IMR-90 (cell line): Measurements from ENCODE around the gene CPNE4. TPM values are rescaled to one million over a fixed set of nuclear protein-coding genes. Genes with fewer than 3 reads are reported as not detected.

ENCODE experiments used
- ATAC-seq: fragments of 200-7000 bp; cut with Tn5 transposase; 2 replicates; pipeline ENCODE4 v1.9.1; 2020; ENCODE audit warnings: low read depth, mild to moderate bottlenecking, moderate library complexity
- BruUV-seq: library from RNA; stranded (reverse); fragments of 400-500 nt; replicated peaks from 2 replicates; lab custom pipeline; 2021; lab: Mats Ljungman, UMichigan
- CTCF ChIA-PET: fragments of 300-600 bp; formaldehyde crosslinking; extraction: SDS; loops from one replicate; lab custom pipeline; 2021; ENCODE audit warnings: antibody characterized with exemption; lab: Yijun Ruan, JAX
- POLR2A ChIA-PET: fragments of 300-600 bp; sonication (Branson Sonifier 250); formaldehyde crosslinking; loops from one replicate; lab custom pipeline; 2022; ENCODE audit warnings: antibody characterized with exemption; ENCODE audit not compliant: unreplicated experiment; lab: Charles Lee
- DNase-seq: peaks from one replicate; pipeline ENCODE4 v3.0.0; 2013
- H2AFZ ChIP-seq: replicated peaks from 2 replicates; pipeline ENCODE3; 2013; ENCODE audit warnings: low read length, mild to moderate bottlenecking; ENCODE audit not compliant: poor library complexity
- H2AK5ac ChIP-seq: 2 replicates; pipeline ENCODE4 v1.6.1; 2013; ENCODE audit warnings: low read depth, low read length, inconsistent platforms
- H2AK9ac ChIP-seq: replicated peaks from 2 replicates; pipeline ENCODE3; 2013; ENCODE audit warnings: mild to moderate bottlenecking, low read depth, low read length, moderate library complexity; ENCODE audit not compliant: poor library complexity
- H2BK120ac ChIP-seq: 2 replicates; pipeline ENCODE4 v1.6.1; 2013; ENCODE audit warnings: low read depth, low read length, inconsistent platforms
- H2BK15ac ChIP-seq: 3 replicates; pipeline ENCODE4 v1.6.1; 2013; ENCODE audit warnings: low read depth, low read length, inconsistent platforms
- H2BK20ac ChIP-seq: 2 replicates; pipeline ENCODE4 v1.6.1; 2013; ENCODE audit warnings: low read depth, mild to moderate bottlenecking, inconsistent platforms, low read length, moderate library complexity
- H2BK5ac ChIP-seq: 2 replicates; pipeline ENCODE4 v1.6.1; 2013; ENCODE audit warnings: mild to moderate bottlenecking, low read depth, low read length, inconsistent platforms; ENCODE audit not compliant: poor library complexity, severe bottlenecking
- H3K14ac ChIP-seq: replicated peaks from 2 replicates; pipeline ENCODE4 v1.6.1; 2013; ENCODE audit warnings: low read depth, low read length, inconsistent platforms
- H3K18ac ChIP-seq: 2 replicates; pipeline ENCODE4 v1.6.1; 2013; ENCODE audit warnings: low read depth, low read length, control low read depth
- H3K23ac ChIP-seq: 2 replicates; pipeline ENCODE4 v1.6.1; 2013; ENCODE audit warnings: low read depth, low read length, inconsistent platforms
- H3K27ac ChIP-seq: 2 replicates; pipeline ENCODE4 v1.5.1; 2013; ENCODE audit warnings: mild to moderate bottlenecking, control low read depth, low read length; ENCODE audit not compliant: insufficient read depth
- H3K27me3 ChIP-seq: 2 replicates; pipeline ENCODE4 v1.6.1; 2013; ENCODE audit warnings: low read length; ENCODE audit not compliant: control insufficient read depth, insufficient read depth
- H3K36me3 ChIP-seq: 2 replicates; pipeline ENCODE4 v1.6.1; 2013; ENCODE audit warnings: low read length, mixed read lengths; ENCODE audit not compliant: control insufficient read depth, insufficient read depth
- H3K4ac ChIP-seq: 2 replicates; pipeline ENCODE4 v1.6.1; 2013; ENCODE audit warnings: low read depth, low read length, inconsistent platforms
- H3K4me1 ChIP-seq: 2 replicates; pipeline ENCODE4 v1.6.1; 2013; ENCODE audit warnings: low read length, mixed read lengths; ENCODE audit not compliant: control insufficient read depth, insufficient read depth
- H3K4me2 ChIP-seq: 2 replicates; pipeline ENCODE4 v1.6.1; 2013; ENCODE audit warnings: low read depth, mild to moderate bottlenecking, control low read depth, low read length, moderate library complexity
- H3K4me3 ChIP-seq: 2 replicates; pipeline ENCODE4 v1.5.1; 2013; ENCODE audit warnings: low read depth, mild to moderate bottlenecking, control low read depth, low read length, moderate library complexity; ENCODE audit not compliant: insufficient read depth
- H3K56ac ChIP-seq: 2 replicates; pipeline ENCODE4 v1.6.1; 2013; ENCODE audit warnings: low read length, inconsistent platforms; ENCODE audit not compliant: insufficient read depth; ENCODE audit errors: extremely low read depth
- H3K79me1 ChIP-seq, 2 experiments: 2 replicates each; pipeline ENCODE4 v1.6.1; 2013; ENCODE audit warnings: low read length in 2 of 2, inconsistent platforms in 1 of 2, low read depth in 1 of 2
- H3K9ac ChIP-seq: 2 replicates; pipeline ENCODE4 v1.6.1; 2013; ENCODE audit warnings: low read depth, low read length, control low read depth
- H3K9me1 ChIP-seq: 2 replicates; pipeline ENCODE4 v1.6.1; 2013; ENCODE audit warnings: low read length, inconsistent platforms; ENCODE audit not compliant: insufficient read depth
- H3K9me3 ChIP-seq: 2 replicates; pipeline ENCODE4 v1.6.1; 2013; ENCODE audit warnings: low read length; ENCODE audit not compliant: control insufficient read depth, insufficient read depth
- H4K20me1 ChIP-seq: 2 replicates; pipeline ENCODE4 v1.6.1; 2013; ENCODE audit warnings: low read length, inconsistent platforms; ENCODE audit not compliant: insufficient read depth
- H4K5ac ChIP-seq: 2 replicates; pipeline ENCODE4 v1.6.1; 2013; ENCODE audit warnings: mild to moderate bottlenecking, low read depth, low read length, control low read depth
- H4K8ac ChIP-seq, 2 experiments: 2 replicates each; pipeline ENCODE4 v1.6.1; 2013; ENCODE audit warnings: low read depth in 2 of 2, low read length in 2 of 2, control low read depth in 1 of 2, inconsistent platforms in 1 of 2
- H4K91ac ChIP-seq: 2 replicates; pipeline ENCODE4 v1.6.1; 2013; ENCODE audit warnings: low read depth, low read length, inconsistent platforms; ENCODE audit not compliant: insufficient read depth
- BHLHE40 ChIP-seq: fragments of 150-350 bp; IDR thresholded peaks from 2 replicates; pipeline ENCODE4 v1.6.1; 2016; ENCODE audit warnings: mild to moderate bottlenecking, low read depth, low read length
- CEBPB ChIP-seq: IDR thresholded peaks from 2 replicates; pipeline ENCODE4 v1.6.1; 2012; ENCODE audit warnings: low read depth, low read length, improper control_type of control experiment
- ELK1 ChIP-seq: fragments of 150-350 bp; IDR thresholded peaks from 2 replicates; pipeline ENCODE4 v1.6.1; 2016; ENCODE audit warnings: low read depth, mild to moderate bottlenecking, low read length, moderate library complexity, borderline replicate concordance
- FOS ChIP-seq: fragments of 150-350 bp; IDR thresholded peaks from 2 replicates; pipeline ENCODE4 v1.6.1; 2016; ENCODE audit warnings: low read depth, low read length
- MAFK ChIP-seq: IDR thresholded peaks from 2 replicates; pipeline ENCODE4 v1.6.1; 2012; ENCODE audit warnings: low read depth, low read length, improper control_type of control experiment
- MAZ ChIP-seq: IDR thresholded peaks from 2 replicates; pipeline ENCODE4 v1.6.1; 2012; ENCODE audit warnings: low read depth, mild to moderate bottlenecking, low read length, improper control_type of control experiment, moderate library complexity, borderline replicate concordance
- MXI1 ChIP-seq: IDR thresholded peaks from 2 replicates; pipeline ENCODE4 v1.6.1; 2012; ENCODE audit warnings: low read depth, mild to moderate bottlenecking, low read length, moderate library complexity, borderline replicate concordance
- NFE2L2 ChIP-seq: fragments of 150-350 bp; IDR thresholded peaks from 2 replicates; pipeline ENCODE4 v1.6.1; 2016; ENCODE audit warnings: low read depth, mild to moderate bottlenecking, low read length
- POLR2A ChIP-seq: IDR thresholded peaks from 2 replicates; pipeline ENCODE4 v1.6.1; 2012; ENCODE audit warnings: mild to moderate bottlenecking, low read depth, low read length
- RAD21 ChIP-seq: IDR thresholded peaks from 2 replicates; pipeline ENCODE4 v1.6.1; 2012; ENCODE audit warnings: low read length, improper control_type of control experiment
- RCOR1 ChIP-seq: IDR thresholded peaks from 2 replicates; pipeline ENCODE4 v1.6.1; 2012; ENCODE audit warnings: mild to moderate bottlenecking, low read length, improper control_type of control experiment; ENCODE audit not compliant: insufficient replicate concordance
- RFX5 ChIP-seq: IDR thresholded peaks from 2 replicates; pipeline ENCODE4 v1.8.0; 2012; ENCODE audit warnings: low read depth, mild to moderate bottlenecking, low read length, moderate library complexity
- SMC3 ChIP-seq: fragments of 150-350 bp; IDR thresholded peaks from 2 replicates; pipeline ENCODE4 v1.6.1; 2016; ENCODE audit warnings: low read depth, mild to moderate bottlenecking, antibody characterized with exemption, low read length, moderate library complexity
- WGBS, 2 experiments: methylation state at CpG; one replicate each; pipeline versions ENCODE4 v1.1.5 to v1.1.7; 2013; ENCODE audit warnings: missing lambda C conversion rate in 2 of 2; ENCODE audit not compliant: insufficient read length in 1 of 2; ENCODE audit errors: extremely low coverage in 2 of 2; 5-methylcytosine and 5-hydroxymethylcytosine counted together
- dilution Hi-C: fragments of 300-500 bp; cut with HindIII; formaldehyde crosslinking; loops from one replicate; pipeline ENCODE4 v1.14.3; 2018; ENCODE audit warnings: low sequenced_read_pairs; ENCODE audit not compliant: unreplicated experiment
- in situ Hi-C: fragments of 300-500 bp; cut with MboI; formaldehyde crosslinking; loops from 3 replicates; pipeline ENCODE4 v1.14.3; 2019; ENCODE audit warnings: low sequenced_read_pairs, inconsistent platforms, mixed read lengths
- intact Hi-C: fragments of 100-400 bp; cut with micrococcal nuclease; formaldehyde crosslinking; loops from 2 replicates; pipeline ENCODE4 v1.10.0; 2022
- polyA plus RNA-seq, 3 experiments: library from polyadenylated mRNA; depleted of rRNA; stranded (reverse); fragments of >200 nt; gene quantifications; 2 replicates each; pipeline ENCODE4 v1.2.3, GENCODE V29; 2012; ENCODE audit warnings: low replicate concordance in 1 of 3
- total RNA-seq: library from RNA; depleted of rRNA; stranded (reverse); fragments of >200 nt; gene quantifications from 2 replicates; pipeline ENCODE4 v1.2.3, GENCODE V29; 2012
- TF ChIP-seq, protein P1 (sequence below): conservative IDR thresholded peaks from 2 replicates; pipeline ENCODE4 v1.5.1; 2012; ENCODE audit warnings: mild to moderate bottlenecking, low read depth, low read length, improper control_type of control experiment

CPNE4 gene
- total and polyA plus RNA-seq, 2 of the 4 experiments (the other 2 are of a cell fraction): not detected

GRCh38 chr3:131835906-131836305 is 198.9 kb downstream of the CPNE4 start:
- Histone ChIP-seq H2BK120ac (no peak overlapping the region), H2AK5ac (no peak overlapping the region), H3K4ac (no peak overlapping the region), H3K14ac (no peak overlapping the region), H3K36me3 (no peaks in the 10 kb centered on the region), H3K18ac (no peak overlapping the region), H3K9me3 (no peaks in the 10 kb centered on the region), H3K27me3 (no peaks in the 10 kb centered on the region), H3K79me1 (no peaks in the 10 kb centered on the region), H3K9ac (no peak overlapping the region), H3K4me2 (no peak overlapping the region), H2BK5ac (no peak overlapping the region), H3K27ac (no peak overlapping the region), H3K4me3 (no peak overlapping the region), H3K56ac (no peak overlapping the region), H2BK20ac (no peak overlapping the region), H4K8ac (no peak overlapping the region), H4K91ac (no peak overlapping the region), H4K20me1 (no peaks in the 10 kb centered on the region), H2AFZ (no peak overlapping the region), H3K4me1 (no peaks in the 10 kb centered on the region), H2BK15ac (no peak overlapping the region), H4K5ac (no peak overlapping the region), H3K9me1 (no peaks in the 10 kb centered on the region), H2AK9ac (no peak overlapping the region), H3K23ac (no peak overlapping the region)
- TF ChIP-seq MXI1 (no peak), BHLHE40 (no peak), MAFK (no peak), CEBPB (no peak), NFE2L2 (no peak), ELK1 (no peak), RCOR1 (no peak), RAD21 (no peak), FOS (no peak), RFX5 (no peak), MAZ (no peak), SMC3 (no peak), POLR2A (no peak)
- TF ChIP-seq, protein P1, sequence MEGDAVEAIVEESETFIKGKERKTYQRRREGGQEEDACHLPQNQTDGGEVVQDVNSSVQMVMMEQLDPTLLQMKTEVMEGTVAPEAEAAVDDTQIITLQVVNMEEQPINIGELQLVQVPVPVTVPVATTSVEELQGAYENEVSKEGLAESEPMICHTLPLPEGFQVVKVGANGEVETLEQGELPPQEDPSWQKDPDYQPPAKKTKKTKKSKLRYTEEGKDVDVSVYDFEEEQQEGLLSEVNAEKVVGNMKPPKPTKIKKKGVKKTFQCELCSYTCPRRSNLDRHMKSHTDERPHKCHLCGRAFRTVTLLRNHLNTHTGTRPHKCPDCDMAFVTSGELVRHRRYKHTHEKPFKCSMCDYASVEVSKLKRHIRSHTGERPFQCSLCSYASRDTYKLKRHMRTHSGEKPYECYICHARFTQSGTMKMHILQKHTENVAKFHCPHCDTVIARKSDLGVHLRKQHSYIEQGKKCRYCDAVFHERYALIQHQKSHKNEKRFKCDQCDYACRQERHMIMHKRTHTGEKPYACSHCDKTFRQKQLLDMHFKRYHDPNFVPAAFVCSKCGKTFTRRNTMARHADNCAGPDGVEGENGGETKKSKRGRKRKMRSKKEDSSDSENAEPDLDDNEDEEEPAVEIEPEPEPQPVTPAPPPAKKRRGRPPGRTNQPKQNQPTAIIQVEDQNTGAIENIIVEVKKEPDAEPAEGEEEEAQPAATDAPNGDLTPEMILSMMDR: no peak
- CTCF ChIA-PET: interaction anchor here (0.7 kb wide), 1 partner anchor 53 kb away, joined by 3 read pairs; no protein-coding TSS in a partner anchor
- intact Hi-C loops: no loop called here
- no TSS peak for BruUV-seq
- POLR2A ChIA-PET: no interaction called here
- DNase-seq (no peak), ATAC-seq (no peak)
- no CpG with 5 or more reads among the region's 1 CpG for WGBS, 2 experiments
- dilution Hi-C loops: no loop called here
- in situ Hi-C loops: no loop called here
